ENCODE data around the gene OR5AK2.

- no peak for TF ChIP-seq CTCF (IDR thresholded peaks at IDR 0.05)
- no peak for TF ChIP-seq POLR2A (IDR thresholded peaks at IDR 0.05)
These were observed 21.0 kb upstream of the OR5AK2 start for GRCh38 chr11:56967726-56968125.

Data from Peyer's patch (tissue), 4 donors.